Measurements from ENCODE around the gene DMD.

DNA sequence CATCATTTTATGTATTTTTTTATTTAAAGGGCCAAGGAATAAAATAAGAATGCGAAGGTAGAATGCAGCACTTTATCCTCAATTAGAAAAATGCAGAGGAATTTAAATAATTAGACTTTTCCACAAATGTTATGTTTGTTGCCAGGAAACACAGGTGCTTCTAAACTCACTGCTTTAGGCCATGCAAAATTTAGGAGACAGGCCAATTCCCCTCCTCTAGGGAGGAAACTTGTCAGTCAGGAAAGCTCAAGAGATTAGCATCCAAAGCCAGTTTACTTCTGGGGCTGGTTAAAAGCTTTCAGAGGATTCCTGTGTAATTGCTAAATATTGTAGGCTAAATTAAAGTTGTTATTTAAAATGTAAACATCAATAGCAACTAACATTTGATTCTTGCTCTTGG lies 124.5 kb downstream of the DMD start:
- TF ChIP-seq, protein P1, sequence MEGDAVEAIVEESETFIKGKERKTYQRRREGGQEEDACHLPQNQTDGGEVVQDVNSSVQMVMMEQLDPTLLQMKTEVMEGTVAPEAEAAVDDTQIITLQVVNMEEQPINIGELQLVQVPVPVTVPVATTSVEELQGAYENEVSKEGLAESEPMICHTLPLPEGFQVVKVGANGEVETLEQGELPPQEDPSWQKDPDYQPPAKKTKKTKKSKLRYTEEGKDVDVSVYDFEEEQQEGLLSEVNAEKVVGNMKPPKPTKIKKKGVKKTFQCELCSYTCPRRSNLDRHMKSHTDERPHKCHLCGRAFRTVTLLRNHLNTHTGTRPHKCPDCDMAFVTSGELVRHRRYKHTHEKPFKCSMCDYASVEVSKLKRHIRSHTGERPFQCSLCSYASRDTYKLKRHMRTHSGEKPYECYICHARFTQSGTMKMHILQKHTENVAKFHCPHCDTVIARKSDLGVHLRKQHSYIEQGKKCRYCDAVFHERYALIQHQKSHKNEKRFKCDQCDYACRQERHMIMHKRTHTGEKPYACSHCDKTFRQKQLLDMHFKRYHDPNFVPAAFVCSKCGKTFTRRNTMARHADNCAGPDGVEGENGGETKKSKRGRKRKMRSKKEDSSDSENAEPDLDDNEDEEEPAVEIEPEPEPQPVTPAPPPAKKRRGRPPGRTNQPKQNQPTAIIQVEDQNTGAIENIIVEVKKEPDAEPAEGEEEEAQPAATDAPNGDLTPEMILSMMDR (IDR thresholded peaks at IDR 0.05), result no peak
- TF ChIP-seq POLR2AphosphoS5 (IDR thresholded peaks at IDR 0.05; ENCODE audit: low read depth, low read length) (no peak), SIN3A (IDR thresholded peaks at IDR 0.05; ENCODE audit: borderline replicate concordance, insufficient read depth, low read depth, low read length) (no peak), TCF7L2 (IDR thresholded peaks at IDR 0.05; ENCODE audit: low read depth, low read length) (no peak)
- TF ChIP-seq, protein P2, sequence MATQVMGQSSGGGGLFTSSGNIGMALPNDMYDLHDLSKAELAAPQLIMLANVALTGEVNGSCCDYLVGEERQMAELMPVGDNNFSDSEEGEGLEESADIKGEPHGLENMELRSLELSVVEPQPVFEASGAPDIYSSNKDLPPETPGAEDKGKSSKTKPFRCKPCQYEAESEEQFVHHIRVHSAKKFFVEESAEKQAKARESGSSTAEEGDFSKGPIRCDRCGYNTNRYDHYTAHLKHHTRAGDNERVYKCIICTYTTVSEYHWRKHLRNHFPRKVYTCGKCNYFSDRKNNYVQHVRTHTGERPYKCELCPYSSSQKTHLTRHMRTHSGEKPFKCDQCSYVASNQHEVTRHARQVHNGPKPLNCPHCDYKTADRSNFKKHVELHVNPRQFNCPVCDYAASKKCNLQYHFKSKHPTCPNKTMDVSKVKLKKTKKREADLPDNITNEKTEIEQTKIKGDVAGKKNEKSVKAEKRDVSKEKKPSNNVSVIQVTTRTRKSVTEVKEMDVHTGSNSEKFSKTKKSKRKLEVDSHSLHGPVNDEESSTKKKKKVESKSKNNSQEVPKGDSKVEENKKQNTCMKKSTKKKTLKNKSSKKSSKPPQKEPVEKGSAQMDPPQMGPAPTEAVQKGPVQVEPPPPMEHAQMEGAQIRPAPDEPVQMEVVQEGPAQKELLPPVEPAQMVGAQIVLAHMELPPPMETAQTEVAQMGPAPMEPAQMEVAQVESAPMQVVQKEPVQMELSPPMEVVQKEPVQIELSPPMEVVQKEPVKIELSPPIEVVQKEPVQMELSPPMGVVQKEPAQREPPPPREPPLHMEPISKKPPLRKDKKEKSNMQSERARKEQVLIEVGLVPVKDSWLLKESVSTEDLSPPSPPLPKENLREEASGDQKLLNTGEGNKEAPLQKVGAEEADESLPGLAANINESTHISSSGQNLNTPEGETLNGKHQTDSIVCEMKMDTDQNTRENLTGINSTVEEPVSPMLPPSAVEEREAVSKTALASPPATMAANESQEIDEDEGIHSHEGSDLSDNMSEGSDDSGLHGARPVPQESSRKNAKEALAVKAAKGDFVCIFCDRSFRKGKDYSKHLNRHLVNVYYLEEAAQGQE (IDR thresholded peaks at IDR 0.05; ENCODE audit: insufficient read depth in 1 of 2, low read depth in 2 of 2, low read length in 1 of 2), result no peak

All from Panc1 (cell line).